Activated CD8-positive, alpha-beta memory T cell treated with anti-CD3 and anti-CD28 coated beads, Interleukin-2, amount 50 U/mL, for 1 hour (primary cell): Measurements from ENCODE around the gene VRK2.
"Not testable (repeated sequence)": the region's sequence is repeated elsewhere in the genome, so short reads cannot be mapped to it uniquely, and the experiment has no call there.

Experiments used
- DNase-seq: peaks from one replicate; pipeline ENCODE4 v3.0.0-alpha.2; 2020; ENCODE audit errors: extremely low read depth

Gene VRK2

DNA sequence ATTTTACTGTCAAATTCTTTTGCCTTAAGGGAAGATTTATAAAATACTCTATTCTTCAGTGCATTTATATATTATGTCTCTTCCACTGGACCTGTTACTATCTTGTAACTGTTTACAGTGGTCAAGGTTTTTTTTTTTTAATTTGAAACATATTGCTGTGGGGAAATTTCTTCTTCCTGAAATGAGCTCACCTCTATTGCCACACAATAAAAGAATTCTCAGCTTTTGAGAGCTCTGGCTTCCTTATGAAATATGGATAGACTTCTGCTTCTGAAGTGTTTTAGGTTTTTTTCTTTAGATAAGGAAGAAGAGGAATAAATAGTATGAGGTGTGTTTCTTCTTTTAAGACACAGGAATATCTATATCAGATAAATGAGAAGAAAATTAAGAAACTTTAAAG, 7.7 kb downstream of the VRK2 start:
- no peak for DNase-seq

DNA sequence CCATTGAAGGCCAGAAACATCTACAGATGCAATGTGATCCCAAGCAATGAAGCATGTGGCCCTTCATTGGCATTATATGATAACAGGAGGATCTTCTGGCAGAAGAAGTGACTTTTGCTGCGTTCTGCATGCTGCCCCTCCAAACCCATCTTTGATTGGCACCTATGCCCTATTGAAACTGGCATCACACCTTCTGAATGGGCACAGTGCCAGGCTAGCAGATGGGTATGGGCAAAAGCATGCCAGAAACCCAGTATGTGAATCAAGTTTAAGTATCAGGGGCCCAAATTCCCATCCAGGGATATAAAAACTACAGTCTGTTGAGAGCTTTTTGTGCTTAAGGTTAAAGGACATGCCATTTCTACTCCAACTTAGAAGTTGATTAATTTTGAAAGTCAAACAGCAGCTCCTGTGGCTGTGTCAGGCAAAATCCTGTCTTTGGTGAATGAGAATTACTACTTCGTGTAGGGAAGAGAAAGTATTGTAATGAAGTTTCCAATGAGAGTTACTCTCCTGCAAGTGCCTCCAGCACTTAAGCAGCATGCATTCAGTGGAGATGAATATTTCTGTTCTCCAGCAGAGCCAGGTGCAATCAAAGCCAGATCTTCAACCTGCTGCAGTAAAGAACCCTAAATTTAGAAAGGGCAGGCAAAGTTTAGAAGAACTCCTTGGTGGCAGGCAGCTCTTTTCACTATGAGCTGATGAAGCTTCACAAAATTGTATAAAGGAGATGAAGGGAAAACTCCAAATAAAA, 8.6 kb downstream of the VRK2 start:
- no peak for DNase-seq

DNA sequence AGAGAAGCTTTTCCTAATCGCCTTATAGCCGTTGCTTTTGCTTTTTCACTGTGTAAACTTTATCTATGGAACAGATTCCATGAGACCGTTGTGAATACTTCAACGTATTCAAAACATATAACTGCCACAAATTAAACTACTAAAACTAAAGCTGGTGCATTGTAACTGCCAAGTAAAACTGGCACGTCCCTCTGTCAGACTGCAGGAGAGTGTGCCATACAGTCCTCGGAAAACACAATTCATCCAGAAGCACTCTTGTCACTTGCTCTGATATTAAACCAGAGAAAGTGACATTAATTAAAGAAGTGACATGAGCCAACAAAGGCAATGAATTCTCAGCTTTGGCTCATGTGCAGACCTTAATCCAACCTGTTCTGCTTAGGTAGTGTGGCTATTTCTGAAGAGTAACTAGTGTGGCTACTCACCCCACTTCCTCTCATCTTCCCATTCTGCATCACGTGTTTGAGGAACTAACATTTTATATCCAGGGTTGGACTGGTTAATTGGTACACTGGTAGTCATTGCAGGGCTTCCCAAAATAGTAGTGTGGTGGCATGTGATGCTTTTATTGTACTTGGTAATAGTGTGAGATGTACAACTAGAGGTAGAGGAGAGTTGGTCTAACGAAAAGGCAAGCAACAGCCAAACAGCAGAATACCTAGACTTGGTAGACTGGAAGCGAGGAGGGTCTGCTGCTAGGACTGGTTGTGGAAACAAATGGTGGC, 9.7 kb downstream of the VRK2 start:
- DNase-seq, result no peak

DNA sequence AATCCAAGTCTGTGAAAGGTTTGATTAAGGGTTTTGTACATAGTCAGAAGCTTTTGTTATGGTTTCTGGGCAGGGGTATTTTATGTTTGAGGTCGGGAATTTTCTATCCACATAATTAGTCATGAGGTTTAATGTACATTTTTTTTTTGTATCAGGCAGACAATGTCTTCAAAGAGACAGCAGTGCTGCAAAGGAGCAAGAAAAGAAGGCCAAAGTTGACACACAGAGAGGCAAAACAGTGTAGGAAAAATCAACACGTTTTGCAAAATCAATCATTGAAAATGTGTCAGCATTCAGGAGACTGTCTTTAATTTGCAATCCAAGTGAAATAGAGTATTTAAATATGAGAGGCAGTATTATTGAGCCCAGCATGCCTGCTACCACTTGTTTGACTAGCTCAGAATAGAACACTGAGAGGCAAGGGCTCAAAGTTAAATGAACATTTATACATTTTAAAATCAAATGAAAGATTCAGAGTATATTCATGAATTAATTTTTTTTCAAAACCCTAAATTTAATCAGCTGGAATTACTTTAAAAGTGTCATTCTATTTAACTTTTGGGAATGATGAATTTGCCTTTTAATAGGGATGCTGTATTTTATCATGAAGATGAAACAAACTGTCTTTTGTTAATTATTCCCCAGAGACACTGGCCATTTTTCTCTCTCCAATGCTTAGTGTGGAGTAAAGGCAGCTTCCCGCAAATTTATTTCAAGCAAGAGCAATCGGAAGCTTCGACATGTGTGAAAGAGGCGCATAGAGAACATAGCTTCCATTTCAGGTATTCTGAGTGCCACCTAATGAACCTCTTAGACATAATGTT, 11.3 kb downstream of the VRK2 start:
- DNase-seq, result no peak

DNA sequence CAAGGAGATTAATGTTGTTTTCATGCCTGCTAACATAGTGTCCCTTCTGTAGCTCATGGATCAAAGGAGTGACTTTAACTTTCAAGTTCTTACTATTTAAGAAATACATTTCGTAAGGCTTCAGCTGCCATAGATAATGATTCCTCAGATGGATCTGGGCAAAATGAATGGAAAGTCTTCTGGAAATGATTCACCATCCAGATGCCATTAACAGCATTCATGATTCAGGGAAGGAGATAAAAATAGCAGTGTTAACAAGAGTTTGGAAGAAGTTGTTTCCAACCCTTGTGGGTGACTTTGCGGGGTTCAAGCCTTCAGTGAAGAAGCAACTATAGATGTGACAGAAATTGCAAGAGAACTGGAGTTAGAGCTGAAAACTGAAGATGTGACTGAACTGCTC, 17.0 kb downstream of the VRK2 start:
- DNase-seq, result no peak

DNA sequence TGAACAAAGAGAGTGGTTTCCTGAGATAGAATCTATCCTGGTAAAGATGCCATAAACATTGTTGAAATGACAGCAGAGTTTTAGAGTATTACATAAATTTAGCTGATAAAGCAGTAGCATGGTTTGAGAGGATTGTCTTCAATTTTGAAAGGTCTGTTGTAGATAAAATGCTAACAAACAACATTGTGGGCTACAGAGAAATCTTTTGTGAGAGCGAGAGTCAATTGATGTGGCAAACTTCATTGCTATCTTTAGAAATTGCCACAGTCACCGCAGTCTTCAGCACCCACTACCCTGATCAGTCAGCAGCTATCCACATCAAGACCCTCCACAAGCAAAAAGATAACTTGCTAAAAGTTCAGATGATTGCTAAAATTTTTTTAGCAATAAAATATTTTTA, 17.5 kb downstream of the VRK2 start:
- no peak for DNase-seq

DNA sequence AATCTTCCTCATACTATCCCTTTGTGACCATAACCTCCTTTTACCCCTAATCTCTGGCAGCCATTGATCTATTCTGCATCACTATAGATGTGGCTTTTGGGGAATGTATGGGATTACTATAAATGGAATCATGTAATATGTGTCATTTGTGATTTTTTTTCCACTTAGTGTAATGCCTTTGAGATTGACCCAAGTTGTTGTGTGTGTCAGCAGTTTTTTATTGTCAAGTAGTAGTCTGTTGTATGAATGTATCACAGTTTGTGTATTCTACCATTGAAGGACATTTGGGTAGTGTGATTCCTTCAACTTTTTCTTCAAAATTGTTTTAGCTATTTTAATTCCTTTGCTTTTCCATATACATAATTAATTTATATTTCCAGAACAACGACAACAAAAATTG, 18.6 kb downstream of the VRK2 start:
- no peak for DNase-seq

DNA sequence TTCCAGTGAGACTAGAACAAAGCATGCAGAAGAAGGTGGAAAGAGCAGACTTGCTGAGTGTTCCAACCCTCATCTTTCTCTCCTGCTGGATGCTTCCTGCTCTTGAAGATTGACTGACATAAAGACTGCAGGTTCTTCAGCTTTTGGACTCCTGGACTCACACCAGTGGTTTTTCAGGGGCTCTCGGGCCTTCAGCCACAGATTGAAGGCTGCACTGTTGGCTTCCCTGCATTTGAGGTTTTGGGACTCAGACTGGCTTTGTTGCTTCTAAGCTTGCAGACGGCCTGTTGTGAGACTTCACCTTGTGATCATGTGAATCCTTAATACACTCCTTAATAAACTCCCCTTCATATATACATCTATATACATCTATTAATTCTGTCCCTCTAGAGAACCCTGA, 20.4 kb downstream of the VRK2 start:
- no peak for DNase-seq

DNA sequence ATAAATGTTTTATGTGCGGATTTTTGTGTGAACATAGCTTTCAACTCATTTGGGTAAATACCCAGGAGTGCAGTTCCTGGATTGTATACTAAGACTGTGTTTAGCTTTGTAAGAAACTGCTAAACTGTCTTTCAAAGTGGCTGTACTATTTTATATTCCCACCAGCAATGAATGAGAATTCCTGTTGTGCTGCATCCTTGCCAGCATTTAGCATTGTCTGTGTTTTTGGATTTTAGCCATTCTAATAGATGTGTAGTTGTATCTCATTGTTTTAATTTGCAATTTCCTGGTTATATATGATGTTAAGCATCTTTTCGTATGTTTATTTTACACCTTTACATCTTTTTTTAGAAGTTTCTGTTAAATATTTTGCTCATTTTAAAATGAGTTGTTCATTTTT, 24.2 kb downstream of the VRK2 start:
- DNase-seq, result no peak

DNA sequence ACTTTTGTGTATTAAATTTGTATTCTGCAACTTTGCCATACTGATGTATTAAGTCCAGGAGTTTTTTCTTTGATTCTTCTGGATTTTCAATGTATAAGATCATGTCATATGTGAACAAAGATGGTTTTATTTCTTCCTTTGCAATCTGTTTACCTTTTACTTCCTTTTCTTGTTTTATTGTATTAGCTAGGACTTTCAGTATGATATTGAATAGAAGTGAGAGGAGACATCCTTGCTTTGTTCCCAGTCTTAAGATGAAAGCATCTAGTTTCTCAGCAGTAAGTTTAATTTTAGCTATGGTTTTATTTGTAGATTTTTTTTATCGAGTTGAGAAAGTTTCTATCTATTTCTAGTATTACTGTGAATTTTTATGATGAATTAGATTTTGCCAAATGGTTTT, 25.5 kb downstream of the VRK2 start:
- no peak for DNase-seq

DNA sequence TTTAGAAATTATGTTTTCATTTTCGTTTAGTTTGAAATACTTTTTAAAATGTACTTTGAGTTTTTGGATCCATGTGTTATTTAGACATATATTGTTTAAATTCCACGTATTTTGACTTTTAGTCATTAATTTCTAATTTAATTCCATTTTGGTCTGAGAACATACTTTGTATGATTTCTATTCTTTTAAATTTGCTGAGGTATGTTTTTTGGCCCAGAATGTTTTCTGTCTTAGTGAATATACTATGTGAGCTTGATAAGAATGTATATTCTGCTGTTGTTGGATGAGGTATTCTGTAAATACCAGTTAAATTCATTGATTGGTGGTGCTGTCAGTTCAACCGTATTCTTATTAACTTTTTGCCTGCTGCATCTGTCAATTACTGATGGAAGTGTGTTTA, 26.4 kb downstream of the VRK2 start:
- DNase-seq, result no peak

DNA sequence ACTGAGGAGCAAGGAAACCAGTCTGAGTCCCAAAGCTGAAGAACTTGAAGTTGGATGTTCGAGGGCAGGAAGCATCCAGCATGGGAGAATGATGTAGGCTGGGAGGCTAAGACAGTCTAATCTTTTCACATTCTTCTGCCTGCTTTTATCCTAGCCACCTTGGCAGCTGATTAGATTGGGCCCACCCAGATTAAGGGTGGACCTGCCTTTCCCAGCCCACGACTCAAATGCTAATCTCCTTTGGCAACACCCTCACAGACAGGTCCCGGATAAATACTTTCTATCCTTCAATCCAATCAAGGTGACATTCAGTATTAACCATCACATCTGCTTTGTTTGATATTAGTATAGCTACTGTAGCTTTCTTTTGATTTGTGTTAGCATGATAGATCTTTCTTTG, 27.1 kb downstream of the VRK2 start:
- no peak for DNase-seq

DNA sequence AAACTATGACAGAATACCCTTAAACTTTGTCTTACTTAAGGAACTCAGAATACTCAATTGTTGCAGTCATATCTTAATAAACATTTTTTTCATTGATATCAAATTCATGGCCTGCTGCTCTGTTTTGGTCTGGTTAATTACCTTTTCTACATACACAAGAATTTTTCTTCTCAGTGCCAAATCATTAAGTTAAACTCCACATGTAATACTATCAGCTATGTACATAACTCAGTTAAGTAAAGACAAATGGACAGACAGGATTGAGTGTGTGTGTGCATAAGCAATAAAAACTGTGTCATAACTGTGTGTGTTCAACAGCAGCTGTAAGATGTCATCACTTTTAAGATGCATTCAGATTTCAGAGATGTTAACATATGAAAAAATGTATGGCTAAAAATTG, 34.4 kb downstream of the VRK2 start:
- DNase-seq, result no peak

DNA sequence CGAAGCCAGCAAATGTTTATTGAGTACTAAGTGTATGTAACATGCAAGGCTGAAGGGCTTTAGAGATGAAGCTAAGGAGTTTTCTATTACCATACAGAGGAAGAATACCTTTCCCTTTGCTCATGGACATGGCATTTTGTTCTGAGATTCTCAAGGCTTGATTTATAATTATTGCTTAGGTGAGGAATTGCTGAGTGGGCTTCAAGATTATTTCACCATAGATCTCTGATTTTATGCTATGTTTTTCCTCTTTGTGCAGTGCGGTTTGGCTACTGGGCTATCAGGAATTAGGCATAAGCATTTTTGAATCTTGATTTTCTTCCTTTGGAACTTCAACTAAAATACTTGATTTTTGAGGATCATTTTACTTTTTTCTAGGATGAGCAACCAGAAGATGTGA, 42.5 kb downstream of the VRK2 start:
- DNase-seq, result no peak

DNA sequence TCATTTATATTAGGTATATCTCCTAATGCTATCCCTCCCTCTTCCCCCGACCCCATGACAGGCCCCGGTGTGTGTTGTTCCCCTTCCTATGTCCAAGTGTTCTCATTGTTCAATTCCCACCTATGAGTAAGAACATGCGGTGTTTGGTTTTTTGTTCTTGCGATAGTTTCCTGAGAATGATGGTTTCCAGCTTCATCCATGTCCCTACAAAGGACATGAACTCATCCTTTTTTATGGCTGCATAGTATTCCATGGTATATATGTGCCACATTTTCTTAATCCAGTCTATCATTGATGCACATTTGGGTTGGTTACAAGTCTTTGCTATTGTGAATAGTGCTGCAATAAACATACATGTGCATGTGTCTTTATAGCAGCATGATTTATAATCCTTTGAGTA, 46.2 kb downstream of the VRK2 start:
- not testable (repeated sequence) for DNase-seq

DNA sequence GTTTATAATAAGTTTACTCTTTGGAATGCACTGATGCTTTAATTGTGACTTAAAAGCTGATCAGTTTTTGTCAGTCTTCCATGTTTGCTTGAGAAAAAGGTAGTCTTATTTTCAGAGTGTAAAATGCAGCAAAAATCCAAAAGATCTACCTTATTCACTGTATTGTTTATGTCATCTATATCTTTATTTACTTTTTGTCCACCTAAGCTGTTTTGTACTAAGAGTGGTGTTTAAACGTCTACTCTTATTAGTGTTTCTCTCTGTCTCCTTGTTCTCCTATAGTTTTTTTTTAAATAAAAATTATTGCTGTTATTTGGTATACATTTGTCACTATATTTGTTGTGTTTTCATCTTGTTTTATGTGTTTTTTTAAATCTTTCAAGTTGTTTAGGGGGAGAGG, 50.4 kb downstream of the VRK2 start:
- DNase-seq, result no peak

DNA sequence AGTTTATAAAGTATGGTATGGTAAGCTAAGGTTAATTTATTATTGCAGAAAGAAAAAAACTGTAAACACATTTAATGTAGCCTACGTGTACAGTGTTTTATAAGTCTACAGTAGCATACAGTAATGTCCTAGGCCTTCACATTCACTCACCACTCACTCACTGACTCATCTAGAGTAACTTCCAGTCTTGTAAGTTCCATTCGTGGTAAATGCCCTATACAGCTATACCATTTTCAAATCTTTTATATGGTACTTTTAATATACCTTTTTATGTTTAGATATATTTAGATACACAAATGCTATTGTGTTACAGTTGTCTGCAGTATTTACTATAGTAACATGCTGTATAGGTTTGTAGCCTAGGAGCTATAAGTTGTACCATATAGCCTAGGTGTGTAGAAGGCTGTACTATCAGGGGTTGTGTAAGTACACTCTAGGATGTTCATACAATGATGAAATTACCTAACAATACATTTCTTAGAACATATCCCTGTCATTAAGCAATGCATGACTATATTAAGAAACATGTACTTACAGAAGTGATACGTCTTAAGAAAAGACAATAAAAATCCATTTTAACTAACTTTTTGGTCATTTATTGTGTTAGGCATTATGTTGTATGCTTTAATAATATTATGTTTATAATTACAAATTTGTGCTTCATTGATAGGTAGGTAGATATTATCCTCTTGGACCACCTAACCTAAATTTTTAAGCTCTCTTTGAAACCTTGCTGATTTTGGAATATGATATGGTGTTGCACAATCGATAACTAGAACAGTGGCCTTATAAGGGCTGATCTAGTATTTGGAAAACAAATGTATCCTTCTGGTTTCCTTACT, 51.9 kb downstream of the VRK2 start:
- DNase-seq, result no peak

DNA sequence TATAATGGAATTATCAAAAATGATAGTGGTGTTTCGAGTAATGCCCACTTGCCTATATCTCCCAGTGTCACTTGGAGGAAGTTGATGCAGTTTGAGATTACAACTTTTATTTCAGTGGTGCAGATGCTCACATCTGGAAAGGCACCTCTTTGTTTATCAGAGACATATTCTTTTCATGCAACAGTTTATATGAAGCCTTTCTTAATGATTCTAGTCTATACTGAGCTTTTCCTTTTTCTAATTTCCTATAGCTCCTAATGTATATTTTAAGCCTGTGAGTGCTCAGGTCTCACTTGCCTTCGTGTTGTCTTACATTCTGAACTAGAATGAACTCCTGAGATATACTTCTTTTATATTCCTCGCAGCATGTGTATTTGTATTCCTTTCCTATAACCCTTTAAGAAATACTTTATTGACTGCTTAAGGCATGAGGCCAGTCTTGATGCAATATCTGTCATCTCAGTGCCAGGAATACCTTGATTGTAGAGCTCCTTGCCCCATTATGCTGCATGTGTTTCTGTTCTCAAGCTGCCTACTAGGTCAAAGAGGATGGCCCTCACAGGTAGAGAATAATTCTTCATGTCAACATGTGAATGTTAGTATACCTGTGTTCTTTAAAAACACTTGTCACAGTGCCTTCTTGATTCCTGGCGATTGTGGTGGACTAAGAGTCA, 52.6 kb downstream of the VRK2 start:
- no peak for DNase-seq

DNA sequence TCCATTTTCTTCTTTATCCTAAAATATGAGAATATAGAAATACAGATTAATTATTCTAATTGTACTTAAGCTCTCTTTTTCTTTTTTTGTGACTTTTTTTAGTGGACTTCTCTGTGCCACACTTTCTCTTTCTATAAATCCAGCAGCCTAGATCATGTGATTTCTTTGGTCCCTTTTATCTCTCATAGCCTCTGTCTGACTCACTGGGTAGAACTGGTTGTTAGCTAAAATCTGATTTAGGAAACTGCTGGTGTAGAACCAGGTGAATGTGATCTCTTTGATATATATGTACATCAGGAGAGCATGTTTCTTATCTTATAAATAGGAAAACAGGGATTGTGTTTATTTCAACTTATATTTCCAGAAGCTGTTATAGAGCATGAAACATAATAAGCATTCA, 54.9 kb downstream of the VRK2 start:
- no peak for DNase-seq

DNA sequence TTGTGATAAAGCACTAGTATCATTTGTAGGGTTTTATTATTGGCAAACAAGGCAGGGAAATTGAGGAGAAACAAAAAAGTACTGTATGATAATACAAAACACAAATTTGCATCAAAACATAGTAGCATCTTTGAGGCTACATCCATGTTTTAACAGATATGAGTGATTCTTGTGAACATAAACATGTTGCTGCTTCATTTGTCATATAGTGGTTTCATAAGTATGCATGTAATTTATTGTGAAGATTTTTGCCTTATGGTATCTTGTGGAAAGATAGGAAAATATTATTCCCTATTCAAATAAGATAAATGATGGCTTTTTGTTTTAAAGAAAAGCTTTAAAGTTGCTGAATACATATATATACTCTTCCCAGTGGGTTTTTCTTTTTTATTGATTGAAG, 60.3 kb downstream of the VRK2 start:
- no peak for DNase-seq
